CD14-positive monocyte (primary cell): ENCODE measurements around the gene SLF2. TPM values are rescaled to one million over a fixed set of nuclear protein-coding genes. Genes with fewer than 3 reads are reported as not detected.

ENCODE experiments used
- DNase-seq, 3 donors: peaks; one replicate each; pipeline ENCODE4 v3.0.0-alpha.2; 2011 to 2022
- H2AFZ ChIP-seq: 2 replicates; pipeline ENCODE4 v1.6.0; 2012; ENCODE audit warnings: mild to moderate bottlenecking, low read depth, low read length, inconsistent platforms; ENCODE audit not compliant: insufficient read depth, poor library complexity, severe bottlenecking
- H3K27ac ChIP-seq, 2 donors: 1 replicate in 1 of 2; 2 replicates in 1 of 2; pipeline ENCODE4 v1.5.1; 2012 to 2013; ENCODE audit warnings: low read length in 2 of 2, control low read depth in 1 of 2, inconsistent platforms in 1 of 2, low read depth in 1 of 2, mild to moderate bottlenecking in 1 of 2
- H3K27me3 ChIP-seq, 2 donors: one replicate each; pipeline versions ENCODE4 v1.6.0 to v1.6.1; 2011 to 2013; ENCODE audit warnings: low read length in 2 of 2; ENCODE audit not compliant: control insufficient read depth in 2 of 2, insufficient read depth in 2 of 2
- H3K36me3 ChIP-seq, 2 donors: replicated peaks in 1 of 2; 1 replicate in 1 of 2; 2 replicates in 1 of 2; pipeline versions ENCODE4 v1.5.1 to v1.6.1; 2012 to 2013; ENCODE audit warnings: low read length in 2 of 2, control low read depth in 1 of 2, inconsistent platforms in 1 of 2, mild to moderate bottlenecking in 1 of 2; ENCODE audit not compliant: insufficient read depth in 2 of 2, control insufficient read depth in 1 of 2
- H3K4me1 ChIP-seq, 2 donors: 1 replicate in 1 of 2; 2 replicates in 1 of 2; pipeline versions ENCODE4 v1.5.1 to v1.6.1; 2012 to 2013; ENCODE audit warnings: low read length in 2 of 2, control low read depth in 1 of 2, inconsistent platforms in 1 of 2, mild to moderate bottlenecking in 1 of 2, moderate library complexity in 1 of 2; ENCODE audit not compliant: insufficient read depth in 2 of 2, control insufficient read depth in 1 of 2
- H3K4me2 ChIP-seq: replicated peaks from 2 replicates; pipeline ENCODE3; 2012; ENCODE audit warnings: low read length, moderate library complexity, mild to moderate bottlenecking; ENCODE audit not compliant: poor library complexity, severe bottlenecking; ENCODE audit errors: extremely low read depth
- H3K4me3 ChIP-seq, 3 experiments: fragments of 200-600 bp in 1 of 3; sonication (generic) in 1 of 3; replicated peaks in 1 of 3; 1 replicate in 2 of 3; 2 replicates in 1 of 3; pipeline ENCODE4 v1.5.1; 2011 to 2013; ENCODE audit warnings: low read length in 3 of 3, mild to moderate bottlenecking in 3 of 3, control low read depth in 2 of 3, low read depth in 2 of 3, inconsistent platforms in 1 of 3, moderate library complexity in 1 of 3
- H3K79me2 ChIP-seq: 2 replicates; pipeline ENCODE4 v1.6.0; 2012; ENCODE audit warnings: mild to moderate bottlenecking, control low read depth, inconsistent platforms, low read length, moderate library complexity; ENCODE audit not compliant: insufficient read depth
- H3K9ac ChIP-seq: 2 replicates; pipeline ENCODE4 v1.6.0; 2017; ENCODE audit warnings: low read length, mild to moderate bottlenecking; ENCODE audit not compliant: insufficient read depth, poor library complexity, severe bottlenecking
- H3K9me3 ChIP-seq, 2 donors: replicated peaks in 1 of 2; 1 replicate in 1 of 2; 2 replicates in 1 of 2; pipeline versions ENCODE4 v1.5.1 to v1.6.1; 2012 to 2013; ENCODE audit warnings: low read length in 2 of 2, control low read depth in 1 of 2; ENCODE audit not compliant: control insufficient read depth in 1 of 2, insufficient read depth in 1 of 2
- H4K20me1 ChIP-seq: 2 replicates; pipeline ENCODE4 v1.6.0; 2012; ENCODE audit warnings: mild to moderate bottlenecking, low read length, control low read depth, moderate library complexity; ENCODE audit not compliant: insufficient read depth
- H3K27ac Mint-ChIP-seq, 7 donors: one replicate each; pipeline ENCODE4 v1.8.0; 2020; ENCODE audit warnings: mild to moderate bottlenecking in 7 of 7, mixed read lengths in 7 of 7, moderate library complexity in 6 of 7, inconsistent platforms in 2 of 7
- H3K27me3 Mint-ChIP-seq, 3 donors: one replicate each; pipeline ENCODE4 v1.8.0; 2021 to 2022; ENCODE audit warnings: low read depth in 3 of 3, mild to moderate bottlenecking in 3 of 3, mixed read lengths in 3 of 3, moderate library complexity in 3 of 3, inconsistent platforms in 1 of 3
- H3K36me3 Mint-ChIP-seq, 2 donors: one replicate each; pipeline ENCODE4 v1.8.0; 2020; ENCODE audit warnings: mixed read lengths in 2 of 2, inconsistent platforms in 1 of 2, mild to moderate bottlenecking in 1 of 2
- H3K4me1 Mint-ChIP-seq: one replicate; pipeline ENCODE4 v1.8.0; 2020; ENCODE audit warnings: mild to moderate bottlenecking, mixed read lengths
- H3K4me3 Mint-ChIP-seq, 2 donors: one replicate each; pipeline ENCODE4 v1.8.0; 2020; ENCODE audit warnings: mild to moderate bottlenecking in 2 of 2, mixed read lengths in 2 of 2, moderate library complexity in 1 of 2
- H3K9me3 Mint-ChIP-seq, 7 donors: one replicate each; pipeline ENCODE4 v1.8.0; 2020 to 2022; ENCODE audit warnings: mixed read lengths in 7 of 7, mild to moderate bottlenecking in 6 of 7, moderate library complexity in 6 of 7, inconsistent platforms in 2 of 7
- WGBS: methylation state at CpG from one replicate; pipeline ENCODE4 v1.1.5; 2013; ENCODE audit warnings: missing lambda C conversion rate; ENCODE audit not compliant: insufficient coverage; 5-methylcytosine and 5-hydroxymethylcytosine counted together
- intact Hi-C, 2 donors: fragments of 100-400 bp; cut with micrococcal nuclease; formaldehyde crosslinking; loops; one replicate each; pipeline versions ENCODE4 v1.15.0 to v1.15.1; 2023
- polyA plus RNA-seq, 3 donors: library from polyadenylated mRNA; depleted of rRNA in 1 of 3; unstranded in 2 of 3; stranded (reverse) in 1 of 3; fragments of 300-500 nt in 2 of 3; fragments of >200 nt in 1 of 3; fragmentation: Illumina TruSeq in 2 of 3; gene quantifications; 1 replicate in 2 of 3; 2 replicates in 1 of 3; pipeline ENCODE4 v1.2.3, GENCODE V29; 2012 to 2021
- TF ChIP-seq, protein P1 (sequence below): fragments of 200-600 bp; IDR thresholded peaks from one replicate; pipeline ENCODE4 v1.8.0; 2022; ENCODE audit warnings: antibody characterized with exemption, mild to moderate bottlenecking

Gene SLF2
- polyA plus RNA-seq, 3 donors, result 5.8 to 11.3 (median 6.4) TPM

DNA sequence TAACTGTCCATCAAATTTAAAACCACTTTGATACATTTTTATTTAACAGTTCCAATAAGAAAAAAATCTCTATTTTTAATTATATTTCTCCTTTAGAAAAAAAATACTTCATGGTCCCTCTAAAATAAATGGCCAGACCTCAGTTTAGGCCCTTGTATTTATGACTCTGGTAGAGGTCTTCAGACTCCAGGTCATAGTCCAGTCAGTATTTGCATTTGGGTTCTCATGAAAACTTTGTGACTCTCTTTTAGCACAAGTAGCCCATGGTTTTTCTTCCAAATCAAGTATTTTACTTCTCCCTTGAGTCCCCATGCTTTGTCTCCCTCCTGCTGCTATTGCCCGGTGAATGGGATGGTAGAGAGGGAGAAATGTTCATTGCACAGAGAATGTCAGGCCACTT, 51.1 kb downstream of the SLF2 start:
- Histone ChIP-seq H3K4me3 (no peak overlapping the region), H3K4me1 (peaks cover 1 to 3% of the 10 kb centered on the region in 2 donors), H3K27ac (no peak overlapping the region), H3K4me2 (no peak overlapping the region), H3K9me3 (no peaks in the 10 kb centered on the region), H3K9ac (no peak overlapping the region), H2AFZ (no peak overlapping the region), H4K20me1 (no peaks in the 10 kb centered on the region), H3K27me3 (peaks cover 0 to 1% of the 10 kb centered on the region in 2 donors), H3K79me2 (no peaks in the 10 kb centered on the region), H3K36me3 (peaks cover 54 to 75% of the 10 kb centered on the region in 2 donors)
- Mint-ChIP-seq H3K36me3 (peaks cover 57 to 62% of the 10 kb centered on the region in 2 donors), H3K9me3 (no peaks in the 10 kb centered on the region), H3K4me1 (peaks cover 8% of the 10 kb centered on the region), H3K4me3 (no peak overlapping the region), H3K27ac (no peak overlapping the region), H3K27me3 (peaks cover 3 to 5% (median 4%) of the 10 kb centered on the region in 3 donors)
- no peak for DNase-seq
- TF ChIP-seq, protein P1, sequence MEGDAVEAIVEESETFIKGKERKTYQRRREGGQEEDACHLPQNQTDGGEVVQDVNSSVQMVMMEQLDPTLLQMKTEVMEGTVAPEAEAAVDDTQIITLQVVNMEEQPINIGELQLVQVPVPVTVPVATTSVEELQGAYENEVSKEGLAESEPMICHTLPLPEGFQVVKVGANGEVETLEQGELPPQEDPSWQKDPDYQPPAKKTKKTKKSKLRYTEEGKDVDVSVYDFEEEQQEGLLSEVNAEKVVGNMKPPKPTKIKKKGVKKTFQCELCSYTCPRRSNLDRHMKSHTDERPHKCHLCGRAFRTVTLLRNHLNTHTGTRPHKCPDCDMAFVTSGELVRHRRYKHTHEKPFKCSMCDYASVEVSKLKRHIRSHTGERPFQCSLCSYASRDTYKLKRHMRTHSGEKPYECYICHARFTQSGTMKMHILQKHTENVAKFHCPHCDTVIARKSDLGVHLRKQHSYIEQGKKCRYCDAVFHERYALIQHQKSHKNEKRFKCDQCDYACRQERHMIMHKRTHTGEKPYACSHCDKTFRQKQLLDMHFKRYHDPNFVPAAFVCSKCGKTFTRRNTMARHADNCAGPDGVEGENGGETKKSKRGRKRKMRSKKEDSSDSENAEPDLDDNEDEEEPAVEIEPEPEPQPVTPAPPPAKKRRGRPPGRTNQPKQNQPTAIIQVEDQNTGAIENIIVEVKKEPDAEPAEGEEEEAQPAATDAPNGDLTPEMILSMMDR, result no peak
- WGBS, result no CpG with 5 or more reads among the region's 1 CpG
- intact Hi-C loops, result no loop called here

DNA sequence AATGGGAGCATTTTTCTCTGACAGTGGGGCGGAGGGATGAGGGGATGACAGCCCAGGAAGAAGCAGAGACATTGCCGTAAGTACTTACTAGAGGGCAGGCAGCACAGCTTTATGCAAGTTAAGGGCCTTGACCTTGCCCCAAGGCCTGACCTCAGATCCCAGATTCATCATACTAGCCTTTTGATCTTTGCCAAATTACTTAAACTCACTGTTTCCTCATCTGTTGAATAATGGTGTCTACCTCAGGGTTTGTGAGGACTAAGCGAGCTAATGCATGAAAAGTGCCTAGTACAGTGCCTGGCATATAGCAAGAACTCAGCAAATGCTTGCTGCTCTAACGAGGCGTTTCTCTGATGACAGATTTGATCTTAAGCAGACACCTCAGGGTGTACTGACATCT, 53.1 kb downstream of the SLF2 start:
- Histone ChIP-seq H3K79me2 (no peaks in the 10 kb centered on the region), H3K27ac (no peak overlapping the region), H2AFZ (no peak overlapping the region), H3K4me1 (peaks cover 11 to 13% of the 10 kb centered on the region in 2 donors), H3K9ac (no peak overlapping the region), H3K36me3 (peaks cover 35 to 59% of the 10 kb centered on the region in 2 donors), H4K20me1 (no peaks in the 10 kb centered on the region), H3K9me3 (no peaks in the 10 kb centered on the region), H3K27me3 (peaks cover 7 to 13% of the 10 kb centered on the region in 2 donors), H3K4me2 (no peak overlapping the region), H3K4me3 (no peak overlapping the region)
- Mint-ChIP-seq H3K36me3 (peaks cover 41 to 45% of the 10 kb centered on the region in 2 donors), H3K27me3 (peaks cover 18 to 22% (median 22%) of the 10 kb centered on the region in 3 donors), H3K4me1 (peaks cover 13% of the 10 kb centered on the region), H3K4me3 (no peak overlapping the region), H3K9me3 (peaks cover 0 to 3% (median 0%) of the 10 kb centered on the region in 7 donors), H3K27ac (peak overlapping the region in 1 of 7 donors; percentile 66)
- WGBS, result 95% methylated on average over 4 of the region's 5 CpGs
- DNase-seq, result no peak
- intact Hi-C loops, result loop anchor here in 1 of 2 donors (5.0 kb wide), 1 partner anchor 46 kb away; no protein-coding TSS in a partner anchor
- TF ChIP-seq, protein P1, result no peak
